Measurements from ENCODE around the gene SPOUT1.
"Not testable (repeated sequence)": the region's sequence is repeated elsewhere in the genome, so short reads cannot be mapped to it uniquely, and the experiment has no call there.

SPOUT1 gene

GRCh38 chr9:128809036-128809599 lies 20.5 kb downstream of the SPOUT1 start:
- DNase-seq: no peak

- no peak for DNase-seq
Observed at GRCh38 chr9:128808543-128808942, 21.1 kb downstream of the SPOUT1 start.

GRCh38 chr9:128807827-128808226 lies 21.8 kb downstream of the SPOUT1 start:
- no peak for DNase-seq

- DNase-seq: no peak
Observed at GRCh38 chr9:128805661-128806060, 23.9 kb downstream of the SPOUT1 start.

GRCh38 chr9:128802482-128802881 lies 27.1 kb downstream of the SPOUT1 start:
- DNase-seq: no peak

GRCh38 chr9:128800061-128800460 lies 29.5 kb downstream of the SPOUT1 start:
- no peak for DNase-seq

- no peak for DNase-seq
Observed at GRCh38 chr9:128798896-128799295, 30.7 kb downstream of the SPOUT1 start.

- not testable (repeated sequence) for DNase-seq
Observed at GRCh38 chr9:128794961-128795360, 34.6 kb downstream of the SPOUT1 start.

GRCh38 chr9:128792978-128793686 lies 36.5 kb downstream of the SPOUT1 start:
- no peak for DNase-seq

GRCh38 chr9:128792134-128792533 lies 37.5 kb downstream of the SPOUT1 start:
- DNase-seq: no peak

- no peak for DNase-seq
Observed at GRCh38 chr9:128790536-128790935, 39.1 kb downstream of the SPOUT1 start.

- DNase-seq: no peak
Observed at GRCh38 chr9:128788445-128788844, 41.1 kb downstream of the SPOUT1 start.

GRCh38 chr9:128787659-128788058 lies 41.9 kb downstream of the SPOUT1 start:
- DNase-seq: peak in 1 of 2 donors; percentile 3

GRCh38 chr9:128786681-128787601 lies 42.7 kb downstream of the SPOUT1 start, which contains the start of gene TBC1D13:
Gene TBC1D13 (plus strand): TSS chr9:128787253. CDS start chr9:128787354, 101 bp downstream.
- DNase-seq: peak; percentile 86 to 88

- DNase-seq: no peak
Observed at GRCh38 chr9:128785427-128785826, 44.2 kb downstream of the SPOUT1 start.

GRCh38 chr9:128782669-128783068 lies 46.9 kb downstream of the SPOUT1 start:
- no peak for DNase-seq

GRCh38 chr9:128781187-128782070 lies 48.2 kb downstream of the SPOUT1 start:
- no peak for DNase-seq

- not testable (repeated sequence) for DNase-seq
Observed at GRCh38 chr9:128780093-128780492, 49.5 kb downstream of the SPOUT1 start.

GRCh38 chr9:128774804-128775203 lies 54.8 kb downstream of the SPOUT1 start:
- no peak for DNase-seq

- DNase-seq: no peak
Observed at GRCh38 chr9:128773049-128773448, 56.5 kb downstream of the SPOUT1 start.

- DNase-seq: peak; percentile 94
Observed at GRCh38 chr9:128771745-128772519, 57.7 kb downstream of the SPOUT1 start, which contains the start of gene ZER1. Gene ZER1 (minus strand): TSS chr9:128771927. CDS start chr9:128755565, 16,362 bp downstream.
